ENCODE data around the gene LRFN5. TPM values are rescaled to one million over a fixed set of nuclear protein-coding genes. Genes with fewer than 3 reads are reported as not detected.

Gene LRFN5
- total and polyA plus RNA-seq, 2 experiments from 2014 or later: 1.9 to 6.8 TPM

- TF ChIP-seq REST (IDR thresholded peaks at IDR 0.05; ENCODE audit: unreplicated experiment) (no peak), ZNF331 (CRISPR knock-in tag; IDR thresholded peaks at IDR 0.05; ENCODE audit: low read depth) (no peak), POLR2AphosphoS5 (IDR thresholded peaks at IDR 0.05; ENCODE audit: low read depth) (no peak), ETS1 (IDR thresholded peaks at IDR 0.05) (no peak), EZH2 (IDR thresholded peaks at IDR 0.05; ENCODE audit: low read depth, unreplicated experiment) (no peak), CREB1 (CRISPR knock-in tag; IDR thresholded peaks at IDR 0.05; ENCODE audit: low read depth) (no peak), JUNB (IDR thresholded peaks at IDR 0.05; ENCODE audit: unreplicated experiment) (no peak), ZNF114 (CRISPR knock-in tag; IDR thresholded peaks at IDR 0.05) (no peak)
Observed at GRCh38 chr14:41805633-41806032, 199.0 kb downstream of the LRFN5 start (continued).

DNA sequence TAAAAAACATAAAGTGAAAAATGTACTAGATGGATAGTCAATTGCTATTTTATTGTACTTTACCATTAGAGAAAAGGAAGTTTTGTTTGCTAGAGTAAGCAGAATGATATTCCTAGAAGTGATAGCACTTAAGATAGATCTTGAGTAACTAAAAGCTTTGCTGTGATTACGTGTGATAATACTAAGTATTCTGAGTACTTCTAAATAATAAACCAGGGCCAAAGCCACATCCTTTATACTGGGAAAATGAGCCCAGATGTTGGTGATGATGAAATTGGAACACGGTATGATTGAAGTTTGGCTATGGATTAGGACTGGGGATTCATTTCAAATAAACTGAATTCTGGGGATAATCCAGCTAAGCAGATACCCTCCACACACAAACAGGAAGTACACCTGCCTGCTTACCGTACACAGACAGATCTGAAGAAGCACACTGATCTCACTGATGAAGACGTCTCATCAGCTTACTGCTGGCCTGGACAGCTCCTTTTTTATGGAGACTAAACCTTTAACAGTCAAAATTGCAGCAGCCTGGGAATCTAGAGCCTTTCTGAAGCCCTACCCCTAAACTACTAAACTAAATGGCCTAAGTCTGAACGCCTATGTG, 199.8 kb downstream of the LRFN5 start:
- Mint-ChIP-seq H3K4me1 (no peaks in the 10 kb centered on the region), H3K9me3 (peaks cover 2% of the 10 kb centered on the region; the same call in 1 of the 3 replicates), H3K4me3 (no peak overlapping the region), H3K27ac (no peak overlapping the region), H3K36me3 (ENCODE audit: low read depth) (no peaks in the 10 kb centered on the region; the same call in 2 of the 3 replicates), H3K27me3 (ENCODE audit: insufficient read depth, low read depth, poor library complexity) (peaks cover 1% of the 10 kb centered on the region)
- Histone ChIP-seq H2AFZ (no peak overlapping the region), H3K36me3 (ENCODE audit: insufficient read depth) (no peaks in the 10 kb centered on the region), H3K79me2 (replicated peaks; ENCODE audit: insufficient read depth) (no peaks in the 10 kb centered on the region), H3K27ac (ENCODE audit: low read depth) (no peak overlapping the region), H3K4me3 (no peak overlapping the region), H4K20me1 (replicated peaks; ENCODE audit: insufficient read depth) (no peaks in the 10 kb centered on the region), H3K4me1 (ENCODE audit: insufficient read depth) (no peaks in the 10 kb centered on the region), H3K4me2 (no peak overlapping the region), H3F3A (replicated peaks; ENCODE audit: low read depth) (no peaks in the 10 kb centered on the region), H3K9me2 (ENCODE audit: insufficient read depth) (no peaks in the 10 kb centered on the region), H3K27me3 (ENCODE audit: insufficient read depth) (no peaks in the 10 kb centered on the region)
- ATAC-seq (no peak), DNase-seq (ENCODE audit: low spot score) (no peak)
- no peak for TF ChIP-seq ZNF331 (CRISPR knock-in tag; IDR thresholded peaks at IDR 0.05; ENCODE audit: low read depth)
- TF ChIP-seq REST (IDR thresholded peaks at IDR 0.05; ENCODE audit: unreplicated experiment): peak; percentile 19

Measured in GM23338 (cell line).